GM18498 (cell line): ENCODE results near the gene ELP2.
"Not testable (repeated sequence)": the region's sequence is repeated elsewhere in the genome, so short reads cannot be mapped to it uniquely, and the experiment has no call there.

Experiments
- ATAC-seq: cut with Tn5 transposase; IDR thresholded peaks from one replicate; pipeline ENCODE4 v1.9.1; 2021; ENCODE audit warnings: mild to moderate bottlenecking, moderate library complexity; ENCODE audit not compliant: unreplicated experiment

Gene ELP2

GRCh38 chr18:36129300-36130038, at the start of gene ELP2, which contains the start of gene SLC39A6:
Gene ELP2 (plus strand): TSS chr18:36129899. CDS start chr18:36129934, 35 bp downstream.
Gene SLC39A6 (minus strand): TSS chr18:36129340. CDS start chr18:36127007, 2,333 bp downstream.
- ATAC-seq, result peak; percentile 93

- not testable (repeated sequence) for ATAC-seq
These were observed 48.6 kb upstream of the ELP2 start for GRCh38 chr18:36081118-36081517.

GRCh38 chr18:36083729-36084128, 46.0 kb upstream of the ELP2 start:
- ATAC-seq, result no peak

GRCh38 chr18:36085195-36085594, 44.5 kb upstream of the ELP2 start:
- ATAC-seq, result no peak

DNA sequence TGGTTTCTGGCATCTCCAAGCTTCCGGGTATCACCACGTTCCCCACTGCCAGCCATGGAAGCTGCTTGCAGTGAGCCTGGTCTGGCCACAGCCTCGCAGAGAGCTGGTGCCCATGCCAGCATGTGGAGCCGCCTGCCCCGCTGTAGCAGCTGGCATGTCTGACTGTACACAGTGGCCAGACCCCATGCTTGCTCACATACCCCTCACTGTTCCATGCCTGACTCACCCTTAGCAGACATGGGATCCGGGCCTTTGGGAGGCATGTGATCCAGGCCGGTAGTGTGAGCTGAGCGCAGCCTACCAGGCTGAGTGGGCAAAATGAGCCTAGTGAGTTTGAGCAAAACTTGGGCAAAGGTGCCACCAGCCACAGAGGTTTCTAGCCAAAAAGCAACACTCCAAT, 43.5 kb upstream of the ELP2 start:
- no peak for ATAC-seq

DNA sequence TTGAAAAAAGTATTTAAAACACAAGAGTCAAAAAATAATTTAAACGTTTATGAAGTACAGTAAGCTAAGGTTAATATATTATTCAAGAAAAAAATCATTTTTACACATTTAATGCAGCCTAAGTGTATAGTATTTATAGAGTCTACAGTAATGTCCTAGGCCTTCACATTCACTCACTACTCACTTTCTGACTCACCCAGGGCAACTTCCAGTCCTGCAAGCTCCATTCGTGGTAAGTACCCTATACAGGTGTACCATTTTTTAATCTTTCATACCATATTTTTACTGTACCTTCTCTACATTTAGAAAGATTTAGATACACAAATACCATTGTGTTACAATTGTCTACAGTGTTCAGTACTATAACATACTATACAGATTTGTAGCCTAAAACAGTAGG, 41.4 kb upstream of the ELP2 start:
- ATAC-seq, result no peak

- no peak for ATAC-seq
These were observed 40.7 kb upstream of the ELP2 start for GRCh38 chr18:36089001-36089400.

DNA sequence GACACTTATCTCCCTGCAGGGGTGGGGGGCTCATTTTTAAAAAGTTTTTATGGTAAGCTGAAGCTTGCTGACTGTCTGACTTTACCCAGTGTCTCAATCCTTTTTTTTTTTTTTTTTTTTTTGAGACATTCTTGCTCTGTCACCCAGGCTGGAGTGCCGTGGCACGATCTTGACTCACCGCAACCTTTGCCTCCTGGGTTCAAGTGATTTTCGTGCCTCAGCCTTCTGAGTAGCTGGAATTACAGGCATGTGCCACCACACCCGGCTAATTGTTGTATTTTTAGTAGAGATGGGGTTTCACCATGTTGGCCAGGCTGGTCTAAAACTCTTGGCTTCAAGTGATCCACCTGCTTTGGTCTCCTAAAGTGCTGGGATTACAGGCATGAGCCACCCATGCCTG, 37.6 kb upstream of the ELP2 start:
- ATAC-seq, result not testable (repeated sequence)

- ATAC-seq, result no peak
These were observed 35.3 kb upstream of the ELP2 start for GRCh38 chr18:36094431-36094830.

- no peak for ATAC-seq
These were observed 33.7 kb upstream of the ELP2 start for GRCh38 chr18:36095936-36096519.

GRCh38 chr18:36096955-36097354, 32.7 kb upstream of the ELP2 start:
- ATAC-seq, result no peak

GRCh38 chr18:36099311-36099710, 30.4 kb upstream of the ELP2 start:
- ATAC-seq, result no peak

- no peak for ATAC-seq
These were observed 27.8 kb upstream of the ELP2 start for GRCh38 chr18:36101943-36102342.

- no peak for ATAC-seq
These were observed 24.9 kb upstream of the ELP2 start for GRCh38 chr18:36104749-36105148.

DNA sequence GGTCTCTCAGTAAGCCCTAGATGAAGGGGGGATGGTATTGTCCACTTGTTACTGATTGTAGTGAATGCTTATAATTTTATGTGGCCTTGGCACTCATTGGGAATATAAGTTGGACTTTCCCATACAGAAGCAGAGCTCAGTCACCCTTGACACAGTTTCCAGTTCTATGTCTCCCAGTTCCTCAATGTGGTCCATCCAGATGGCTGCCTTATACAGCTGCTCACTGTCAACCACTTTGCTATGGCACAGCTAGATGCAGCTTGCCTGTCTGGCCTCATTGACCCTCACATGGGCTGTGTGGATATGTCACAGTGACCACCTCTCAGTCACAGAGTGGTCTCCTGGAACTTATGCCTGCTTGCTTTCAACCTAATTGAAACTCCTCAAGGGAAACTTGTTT, 22.2 kb upstream of the ELP2 start:
- ATAC-seq, result no peak

GRCh38 chr18:36108196-36108595, 21.5 kb upstream of the ELP2 start:
- no peak for ATAC-seq

DNA sequence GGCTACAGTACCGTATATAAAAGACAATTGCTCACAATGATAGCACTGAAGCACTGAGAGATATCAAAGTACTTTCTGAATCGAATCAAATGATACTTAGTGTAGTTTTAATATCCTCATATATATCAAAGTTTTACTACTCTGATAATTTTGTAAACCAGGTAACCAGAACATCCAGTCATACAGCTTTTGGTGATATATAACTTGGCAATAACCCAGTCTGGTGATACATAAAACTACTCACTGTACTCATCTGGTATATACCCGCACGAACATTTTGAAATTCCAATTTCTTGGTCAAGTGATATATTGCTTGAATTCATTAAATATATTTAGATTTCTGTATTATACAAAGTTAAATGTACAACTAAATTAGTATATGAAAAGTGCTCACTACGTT, 21.1 kb upstream of the ELP2 start:
- no peak for ATAC-seq

DNA sequence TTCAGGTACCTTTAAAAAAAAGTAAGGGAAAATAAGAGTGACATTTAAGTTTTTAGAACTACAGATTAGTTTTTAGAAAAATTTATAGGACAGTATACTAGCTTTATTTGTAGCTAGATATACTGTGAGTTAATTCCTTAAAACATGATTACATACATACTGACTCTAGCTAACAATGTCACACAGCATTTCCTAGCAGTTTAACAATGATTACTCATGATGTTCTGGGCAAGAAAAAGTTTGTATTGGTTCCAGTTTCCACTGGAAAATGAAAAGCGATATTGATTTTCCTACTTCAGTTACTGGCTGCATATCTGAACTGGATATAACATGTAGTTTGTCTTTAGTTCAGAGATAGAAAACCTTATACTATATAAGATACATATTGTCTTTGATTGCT, 20.0 kb upstream of the ELP2 start:
- no peak for ATAC-seq

GRCh38 chr18:36112302-36112701, 17.4 kb upstream of the ELP2 start:
- no peak for ATAC-seq

- ATAC-seq, result no peak
These were observed 15.4 kb upstream of the ELP2 start for GRCh38 chr18:36114251-36114650.

- ATAC-seq, result no peak
These were observed 15.0 kb upstream of the ELP2 start for GRCh38 chr18:36114738-36115137.

GRCh38 chr18:36116771-36117170, 12.9 kb upstream of the ELP2 start:
- ATAC-seq, result not testable (repeated sequence)

DNA sequence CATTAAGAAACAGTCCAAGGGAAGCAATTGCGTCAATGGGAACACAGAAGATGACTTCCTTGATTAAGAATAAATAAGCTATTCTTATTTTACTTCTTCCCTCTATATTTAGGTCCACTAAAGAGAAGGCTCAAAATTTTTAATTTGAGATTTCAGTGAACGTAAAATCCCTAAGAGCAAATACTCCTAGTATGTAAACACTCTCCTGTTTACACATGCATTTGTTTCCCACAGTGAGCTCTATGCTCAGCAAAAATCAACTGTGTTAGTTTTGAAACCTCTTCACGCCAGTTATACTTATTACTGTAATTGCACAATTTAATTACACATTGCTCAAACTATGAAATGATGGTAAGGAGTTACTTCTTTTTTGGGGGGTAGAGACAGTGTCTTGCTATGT, 9.4 kb upstream of the ELP2 start:
- ATAC-seq, result no peak
